DMS53 treated with DMSO at 0.1 percent for 48 hours (cell line): ENCODE results near the gene GUK1.
"Not testable (repeated sequence)": the region's sequence is repeated elsewhere in the genome, so short reads cannot be mapped to it uniquely, and the experiment has no call there.

Source experiments
- DNase-seq: peaks from one replicate; lab custom pipeline; 2025; ENCODE audit not compliant: unreplicated experiment; lab: John Stamatoyannopoulos, UW

The GUK1 gene

DNA sequence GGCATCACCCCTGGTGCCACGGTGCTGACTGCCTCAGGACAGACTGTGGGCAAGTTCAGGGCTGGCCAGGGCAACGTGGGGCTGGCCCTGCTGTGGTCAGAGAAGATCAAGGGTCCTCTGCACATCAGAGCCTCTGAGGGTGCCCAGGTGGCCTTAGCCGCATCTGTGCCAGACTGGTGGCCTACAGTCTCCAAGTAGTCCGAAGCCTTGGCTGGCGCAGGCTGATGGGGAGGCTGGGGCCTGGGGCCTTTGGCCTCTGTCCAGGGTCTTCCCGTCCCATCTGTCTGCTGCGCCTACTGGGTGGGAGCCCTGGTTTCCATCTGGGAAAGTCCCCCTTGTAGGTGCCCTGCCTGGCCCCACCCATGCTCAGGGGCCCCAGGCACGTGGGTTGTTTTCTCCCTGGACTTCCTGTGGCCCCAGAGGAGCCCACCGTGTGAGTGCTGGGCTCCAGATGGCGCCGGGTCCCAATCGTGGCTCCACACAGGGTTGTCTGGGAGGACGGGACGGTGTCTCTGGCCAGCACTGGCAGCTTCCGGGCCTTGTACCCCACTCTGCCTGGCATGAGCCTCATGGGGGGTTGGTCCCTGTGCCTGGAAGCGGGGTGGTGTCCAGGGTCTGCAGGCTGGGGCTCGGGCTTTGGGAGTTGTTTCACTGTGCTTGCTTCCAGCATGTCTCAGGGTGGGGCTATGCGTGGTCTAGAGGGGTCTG is 35.4 kb downstream of the GUK1 start:
- no peak for DNase-seq

DNA sequence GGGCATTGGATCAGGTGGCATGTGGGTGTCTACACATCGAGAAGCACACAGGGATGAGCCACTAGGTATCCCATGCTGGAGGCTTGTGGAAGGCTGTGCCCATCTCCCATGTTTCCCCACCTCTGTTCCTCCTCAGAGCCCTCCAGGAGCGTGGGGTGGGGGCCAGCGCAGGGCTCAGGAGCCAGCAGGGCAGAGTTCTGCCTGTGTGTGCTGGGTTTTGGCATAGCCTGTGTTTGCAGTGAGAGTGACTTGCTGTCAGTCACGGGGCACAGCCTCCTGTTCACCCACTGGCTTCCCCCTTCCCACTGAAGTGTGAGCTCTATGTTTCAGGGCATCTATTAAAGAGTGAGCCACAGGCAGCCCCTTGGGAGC is 35.9 kb downstream of the GUK1 start:
- no peak for DNase-seq

DNA sequence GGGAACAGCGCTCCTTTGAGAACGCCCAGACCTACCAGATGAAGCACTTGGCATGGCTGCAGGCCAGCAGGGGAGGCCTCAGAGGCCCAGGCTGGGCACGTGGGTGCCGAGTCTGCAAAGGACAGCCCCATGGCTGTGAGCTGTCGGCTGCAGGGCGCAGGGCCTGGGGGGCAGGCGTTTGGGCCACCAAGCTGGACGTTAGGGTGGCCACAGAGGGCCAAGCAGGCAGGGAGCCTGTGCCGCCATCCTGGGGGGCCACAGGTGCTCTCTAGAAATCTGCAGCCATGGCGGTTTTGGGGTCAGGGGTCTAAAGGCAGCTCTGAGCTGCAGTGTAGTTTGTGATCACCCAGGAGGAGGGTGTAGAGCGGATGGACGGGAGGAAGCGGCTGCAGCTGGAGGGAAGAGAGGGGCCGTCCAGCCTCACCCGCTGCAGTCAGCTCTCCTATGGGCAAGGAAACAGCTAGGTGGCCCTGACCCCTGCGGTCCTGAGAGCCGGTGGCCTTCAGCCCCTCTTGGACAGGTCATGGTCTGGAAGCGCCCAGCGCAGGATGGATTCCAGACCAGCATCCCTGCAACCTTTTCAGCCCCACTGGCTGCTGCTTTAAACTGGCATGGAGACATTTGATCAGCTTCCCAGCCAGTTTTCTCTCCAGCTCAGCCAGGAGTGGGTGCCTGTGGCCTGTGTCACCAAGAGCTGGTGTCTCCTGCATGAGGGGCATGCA is 36.5 kb downstream of the GUK1 start:
- DNase-seq, result no peak

DNA sequence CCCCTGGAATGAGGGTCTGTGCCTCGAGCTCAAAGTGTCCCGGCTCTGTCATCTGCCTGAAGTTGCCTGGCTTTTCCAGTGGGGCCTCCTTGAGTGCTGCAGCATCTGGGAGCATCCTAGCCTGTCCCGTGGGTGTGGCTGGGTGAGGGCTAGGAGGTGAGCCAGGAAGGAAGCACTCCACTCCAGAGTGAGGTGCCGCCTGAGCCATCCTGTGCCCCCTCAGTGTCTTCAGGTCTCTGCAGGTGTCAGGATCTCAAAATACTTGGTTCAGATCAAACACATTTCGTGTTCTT is 37.0 kb downstream of the GUK1 start:
- no peak for DNase-seq

DNA sequence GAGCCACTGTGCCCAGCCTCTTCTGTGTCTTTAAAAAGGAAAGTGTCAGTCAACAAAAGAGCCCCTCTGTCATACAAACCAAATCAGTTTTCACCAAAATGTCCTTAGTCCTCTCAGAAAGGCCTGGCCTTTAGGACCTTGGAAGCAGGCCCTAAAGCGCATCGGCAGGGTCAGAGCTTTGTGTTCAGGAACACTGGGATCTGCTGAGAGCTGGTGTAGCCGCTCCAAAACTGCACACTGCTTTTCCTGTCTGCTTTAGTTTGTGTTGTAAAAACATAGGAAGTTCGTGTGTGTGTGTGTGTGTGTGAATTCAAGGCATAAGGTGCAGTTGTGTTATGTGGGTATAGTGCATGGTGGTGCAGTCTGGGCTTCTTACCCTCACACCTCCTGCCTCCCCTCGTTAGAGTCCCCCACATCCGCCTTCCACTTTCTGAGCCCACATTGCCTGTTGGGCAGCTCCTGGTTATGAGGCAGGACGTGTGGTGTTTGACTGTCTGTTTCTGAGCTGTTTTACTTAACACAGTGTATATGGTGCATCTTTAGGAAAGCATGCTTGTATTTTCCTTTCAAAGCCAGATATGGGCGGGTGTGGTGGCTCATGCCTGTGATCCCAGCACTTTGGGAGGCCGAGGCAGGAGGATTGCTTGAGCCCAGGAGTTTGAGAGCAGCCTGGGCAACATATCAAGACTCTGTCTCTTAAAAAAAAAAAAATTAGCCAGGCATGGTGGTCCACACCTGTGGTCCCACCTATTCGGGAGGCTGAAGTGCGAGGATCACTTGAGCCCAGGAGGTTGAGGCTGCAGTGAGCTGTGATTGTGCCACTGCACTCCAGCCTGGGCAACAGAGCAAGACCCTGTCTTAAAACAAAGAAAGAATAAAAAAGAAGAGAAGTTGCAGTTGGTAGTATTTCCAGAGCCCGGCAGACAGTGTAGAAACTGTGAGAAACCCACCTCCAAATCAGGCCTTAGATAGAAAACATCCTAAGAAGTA is 37.9 kb downstream of the GUK1 start:
- DNase-seq, result no peak

DNA sequence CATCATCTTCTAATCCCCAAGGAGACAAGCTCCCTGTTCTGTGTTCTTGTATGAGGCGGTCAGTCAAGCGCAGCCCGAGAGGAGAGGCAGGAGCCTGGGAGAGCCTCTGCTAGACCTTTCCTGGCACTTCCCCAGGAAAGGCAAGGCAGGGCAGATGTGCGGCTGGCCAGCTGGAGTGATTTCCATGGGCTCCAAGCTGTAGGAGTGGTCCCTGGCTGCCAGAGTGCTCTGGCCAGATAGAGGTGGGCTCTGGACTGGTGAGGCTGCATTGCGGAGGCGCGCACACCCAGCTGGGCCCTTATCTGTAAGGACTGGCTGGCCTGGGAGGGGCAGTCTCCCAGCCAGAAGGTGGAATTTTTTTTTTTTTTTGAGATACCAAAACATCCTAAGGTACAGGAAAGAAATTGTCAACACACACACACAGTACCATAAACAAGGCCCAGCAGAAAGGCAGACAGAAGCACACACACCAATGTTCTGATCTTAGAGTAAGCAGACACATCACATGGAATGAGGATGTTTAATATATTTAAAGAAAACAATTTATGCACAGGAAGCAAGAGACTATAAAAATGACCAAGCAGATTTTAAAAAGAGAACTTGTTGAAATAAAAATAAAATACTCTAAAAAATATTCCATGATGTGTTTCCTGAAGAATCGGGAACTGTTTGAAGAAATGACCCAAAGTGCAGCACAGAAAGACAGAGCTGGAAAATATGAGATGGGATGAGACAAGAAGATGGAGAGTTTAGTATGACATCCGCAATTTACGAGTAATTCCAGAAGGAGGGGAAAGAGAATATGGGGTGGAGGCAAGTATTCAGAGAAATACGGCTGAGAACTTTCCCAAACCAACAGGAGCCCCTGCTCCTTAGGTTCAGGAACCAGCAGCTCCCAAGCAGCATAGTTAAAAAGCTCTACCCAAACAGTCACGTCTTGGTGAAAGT is 38.9 kb downstream of the GUK1 start:
- no peak for DNase-seq

DNA sequence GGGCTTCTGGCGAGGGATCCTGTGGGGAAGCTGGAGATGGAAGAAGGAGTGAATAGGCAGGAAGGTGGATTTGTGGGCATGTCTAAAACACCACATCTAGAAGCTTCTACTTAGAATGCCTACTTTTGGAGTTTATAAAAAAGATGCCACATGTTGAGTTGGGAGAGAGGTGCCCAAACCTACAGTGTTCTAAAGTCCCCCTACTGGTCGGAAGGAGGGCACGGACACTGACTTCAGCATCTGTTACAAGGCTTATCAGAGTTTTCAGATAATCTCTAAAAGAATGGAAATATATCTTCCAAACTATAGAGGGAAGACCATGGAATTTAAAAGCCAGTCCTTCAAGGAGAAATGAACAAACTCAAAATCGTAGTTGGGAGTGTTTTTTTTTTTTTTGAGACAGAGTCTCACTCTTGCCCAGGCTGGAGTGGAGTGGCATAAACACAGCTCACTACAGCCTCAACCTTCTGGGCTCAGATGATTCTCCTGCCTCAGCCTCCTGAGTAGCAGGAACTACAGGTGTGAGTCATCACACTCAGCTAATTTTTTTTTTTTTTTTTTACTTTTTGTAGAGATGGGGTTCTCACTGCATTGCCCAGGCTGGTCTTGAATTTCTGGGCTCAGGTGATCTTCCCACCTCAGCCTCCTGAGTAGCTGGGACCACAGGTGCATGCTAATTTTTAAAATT is 40.3 kb downstream of the GUK1 start:
- no peak for DNase-seq

DNA sequence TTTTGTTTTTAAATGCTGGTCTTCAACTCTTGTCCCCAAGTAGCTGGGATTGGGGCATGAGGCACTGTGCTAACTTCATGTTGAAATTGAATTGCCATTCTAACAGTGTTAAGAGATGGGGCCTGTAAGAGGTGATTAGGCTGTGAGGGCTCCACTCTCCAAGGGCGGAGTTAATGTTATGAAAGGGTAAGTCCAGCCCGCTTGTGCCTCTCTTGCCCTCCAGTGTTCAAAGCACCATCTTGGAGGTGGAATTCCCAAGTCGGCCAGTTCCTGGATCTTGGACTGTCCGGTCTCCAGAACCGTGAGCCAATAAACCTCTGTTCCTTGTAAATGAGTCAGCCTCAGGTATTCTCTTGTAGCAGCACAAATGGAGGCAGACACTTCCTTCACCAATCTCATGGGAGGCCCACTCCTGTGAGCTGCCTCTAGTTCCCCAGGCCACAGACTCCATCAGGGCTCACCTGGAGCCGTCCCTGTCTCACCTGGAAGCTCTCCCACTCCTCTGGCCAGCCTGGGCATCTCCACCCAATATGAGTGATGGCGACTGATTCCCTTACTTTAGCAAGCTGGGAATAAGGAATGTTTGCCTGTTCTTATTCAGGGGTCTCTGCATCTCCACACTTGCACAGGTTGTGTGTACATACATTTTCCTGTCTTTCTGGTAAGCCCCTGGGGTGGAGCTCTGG is 41.0 kb downstream of the GUK1 start:
- DNase-seq, result no peak

DNA sequence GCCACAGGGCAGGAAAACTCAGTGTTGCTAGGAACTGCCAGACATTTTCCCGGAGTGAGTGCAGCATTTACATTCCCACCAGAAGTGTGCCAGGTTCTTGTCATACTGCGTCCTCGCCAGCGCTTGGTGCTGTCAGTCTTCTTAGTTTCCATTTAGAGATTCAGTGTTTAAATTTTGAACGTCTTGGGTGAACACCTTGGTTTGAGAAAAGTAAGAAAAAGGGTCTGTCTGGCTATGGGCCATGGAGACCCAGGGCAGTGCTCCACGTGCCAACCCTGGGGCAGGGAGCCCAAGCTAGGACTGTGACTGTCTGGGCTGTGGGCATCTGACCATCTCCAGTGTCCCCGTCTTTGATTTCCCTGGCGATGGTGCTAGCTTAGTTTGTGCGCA is 41.6 kb downstream of the GUK1 start:
- no peak for DNase-seq

DNA sequence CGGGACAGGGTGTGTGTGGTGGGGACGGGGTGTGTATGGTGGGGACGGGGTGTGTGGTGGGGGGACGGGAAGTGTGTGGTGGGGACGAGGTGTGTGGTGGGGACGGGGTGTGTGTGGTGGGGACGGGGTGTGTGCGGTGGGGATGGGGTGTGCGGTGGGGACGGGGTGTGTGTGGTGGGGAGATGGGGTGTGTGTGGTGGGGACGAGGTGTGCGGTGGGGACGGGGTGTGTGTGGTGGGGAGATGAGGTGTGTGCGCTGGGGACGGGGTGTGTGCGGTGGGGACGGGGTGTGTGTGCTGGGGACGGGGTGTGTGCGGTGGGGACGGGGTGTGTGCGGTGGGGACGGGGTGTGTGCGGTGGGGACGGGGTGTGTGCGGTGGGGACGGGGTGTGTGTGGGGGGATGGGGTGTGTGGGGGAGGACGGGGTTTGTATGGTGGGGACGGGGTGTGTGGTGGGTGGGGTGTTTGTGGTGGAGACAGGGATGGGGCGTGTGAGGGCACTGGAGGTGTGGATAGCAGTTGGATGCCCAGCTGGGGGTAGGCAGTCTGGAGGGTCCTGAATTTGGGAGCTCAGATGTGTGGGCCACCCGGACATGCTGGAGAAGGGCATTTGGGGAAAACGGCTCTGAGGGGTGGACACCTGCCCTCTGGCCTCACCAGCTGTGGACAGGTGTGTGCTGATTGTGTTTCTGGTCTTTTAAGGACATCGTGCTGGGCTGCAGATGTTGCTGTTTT is 42.4 kb downstream of the GUK1 start:
- DNase-seq, result no peak

DNA sequence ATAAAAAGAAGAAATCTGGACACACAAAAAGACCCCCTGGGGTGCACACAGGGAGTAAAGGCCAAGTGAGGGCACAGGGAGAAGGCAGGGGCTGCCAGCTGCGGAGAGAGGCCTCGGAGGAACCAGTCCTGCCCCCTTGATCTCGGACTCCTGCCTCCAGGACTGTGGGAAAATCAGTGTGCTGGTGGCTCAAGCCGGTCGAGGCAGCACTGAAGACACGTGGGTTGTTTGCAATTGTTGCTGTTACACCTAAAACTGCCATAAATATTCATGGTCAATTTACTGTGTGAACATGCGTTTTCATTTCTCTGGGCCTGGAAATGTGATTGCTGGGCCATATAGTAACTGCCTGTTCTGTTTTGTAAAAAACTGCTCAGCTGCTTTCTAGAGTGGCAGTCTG is 44.1 kb downstream of the GUK1 start:
- DNase-seq, result no peak

DNA sequence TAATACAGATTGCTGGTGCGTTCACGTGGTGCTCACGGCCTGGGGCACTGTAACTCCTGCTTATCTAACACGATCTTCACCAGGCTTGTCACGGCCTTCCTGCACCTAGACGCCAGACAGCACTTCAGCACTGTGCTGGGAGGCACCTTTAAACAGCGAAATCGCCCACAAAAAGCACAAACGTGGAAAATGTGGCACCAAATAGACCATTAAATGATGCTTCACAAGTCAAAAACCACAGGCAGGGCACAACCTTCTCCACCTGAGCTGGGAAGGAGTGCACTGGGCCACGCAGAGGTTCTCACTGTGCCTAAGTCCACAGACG is 45.5 kb downstream of the GUK1 start:
- DNase-seq, result no peak

DNA sequence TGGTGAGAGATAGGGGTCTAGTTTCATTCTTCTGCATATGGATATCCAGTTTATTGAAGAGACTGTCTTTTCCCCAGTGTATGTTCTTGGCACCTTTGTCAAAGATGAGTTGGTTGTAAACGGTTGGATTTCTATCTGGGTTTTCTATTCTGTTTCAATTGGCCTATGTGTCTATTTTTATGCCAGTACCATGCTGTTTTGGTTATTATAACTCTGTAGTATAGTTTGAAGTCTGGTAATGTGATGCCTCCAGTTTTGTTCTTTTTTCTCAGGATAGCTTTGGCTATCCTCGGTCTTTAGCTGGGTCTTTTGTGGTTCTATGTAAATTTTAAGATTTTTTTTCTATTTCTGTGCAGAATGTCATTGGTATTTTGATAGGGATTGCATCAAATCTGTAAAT is 48.2 kb downstream of the GUK1 start:
- not testable (repeated sequence) for DNase-seq

DNA sequence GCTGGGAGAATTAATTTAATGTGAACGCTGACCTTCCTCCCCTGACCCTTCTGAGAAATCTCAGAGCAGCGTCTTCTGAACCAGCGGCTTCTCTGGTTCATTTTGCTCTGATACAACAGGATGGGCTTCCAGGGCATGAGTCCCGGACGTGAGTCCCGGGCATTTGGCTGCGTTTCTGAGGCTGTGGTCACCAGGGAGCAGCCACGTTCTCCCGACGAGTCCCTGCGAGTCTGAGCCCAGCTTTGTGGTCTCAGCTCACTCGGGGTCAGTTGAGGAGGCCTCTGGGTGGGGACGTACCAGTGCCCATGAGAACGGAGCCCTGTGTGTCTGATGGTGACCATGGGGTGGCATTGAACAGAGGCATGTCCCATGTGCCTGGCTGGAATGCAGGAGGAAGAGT is 50.1 kb downstream of the GUK1 start:
- no peak for DNase-seq

DNA sequence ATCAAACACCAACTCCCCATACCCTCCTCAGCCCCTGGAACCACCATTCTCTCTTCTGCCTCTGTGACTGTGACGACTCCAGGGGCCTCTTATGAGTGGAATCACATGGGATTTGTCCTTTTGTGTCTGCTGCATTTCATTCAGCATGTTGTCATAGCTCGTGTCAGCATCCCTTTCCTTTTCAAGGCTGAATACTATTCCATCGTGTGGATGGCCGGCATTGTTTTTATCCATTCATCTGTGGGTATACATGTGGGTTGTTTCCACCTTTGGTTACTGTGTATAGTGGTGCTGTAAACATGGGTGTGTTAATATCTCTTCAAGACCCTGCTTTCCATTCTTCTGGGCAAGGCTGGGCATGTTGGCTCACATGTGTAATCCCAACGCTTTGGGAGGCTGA is 50.7 kb downstream of the GUK1 start:
- DNase-seq, result no peak

DNA sequence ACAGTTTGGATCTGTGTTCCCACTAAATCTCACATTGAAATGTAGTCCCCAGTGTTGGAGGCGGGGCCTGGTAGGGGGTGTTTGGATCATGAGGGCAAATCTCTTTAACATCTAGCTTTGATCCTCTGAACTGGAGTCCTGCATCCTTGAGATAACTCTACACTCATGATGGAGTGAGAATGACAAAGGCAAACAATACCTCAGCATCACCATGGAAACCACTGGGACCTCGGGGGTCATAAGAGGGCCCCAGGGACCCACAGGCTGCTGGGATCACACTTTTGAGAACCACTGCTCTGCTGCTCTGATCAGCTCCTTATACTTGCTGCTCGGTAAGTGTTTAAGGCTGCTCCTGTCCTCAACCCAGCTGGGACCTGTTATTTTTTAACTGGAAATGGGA is 54.4 kb downstream of the GUK1 start:
- DNase-seq, result no peak

DNA sequence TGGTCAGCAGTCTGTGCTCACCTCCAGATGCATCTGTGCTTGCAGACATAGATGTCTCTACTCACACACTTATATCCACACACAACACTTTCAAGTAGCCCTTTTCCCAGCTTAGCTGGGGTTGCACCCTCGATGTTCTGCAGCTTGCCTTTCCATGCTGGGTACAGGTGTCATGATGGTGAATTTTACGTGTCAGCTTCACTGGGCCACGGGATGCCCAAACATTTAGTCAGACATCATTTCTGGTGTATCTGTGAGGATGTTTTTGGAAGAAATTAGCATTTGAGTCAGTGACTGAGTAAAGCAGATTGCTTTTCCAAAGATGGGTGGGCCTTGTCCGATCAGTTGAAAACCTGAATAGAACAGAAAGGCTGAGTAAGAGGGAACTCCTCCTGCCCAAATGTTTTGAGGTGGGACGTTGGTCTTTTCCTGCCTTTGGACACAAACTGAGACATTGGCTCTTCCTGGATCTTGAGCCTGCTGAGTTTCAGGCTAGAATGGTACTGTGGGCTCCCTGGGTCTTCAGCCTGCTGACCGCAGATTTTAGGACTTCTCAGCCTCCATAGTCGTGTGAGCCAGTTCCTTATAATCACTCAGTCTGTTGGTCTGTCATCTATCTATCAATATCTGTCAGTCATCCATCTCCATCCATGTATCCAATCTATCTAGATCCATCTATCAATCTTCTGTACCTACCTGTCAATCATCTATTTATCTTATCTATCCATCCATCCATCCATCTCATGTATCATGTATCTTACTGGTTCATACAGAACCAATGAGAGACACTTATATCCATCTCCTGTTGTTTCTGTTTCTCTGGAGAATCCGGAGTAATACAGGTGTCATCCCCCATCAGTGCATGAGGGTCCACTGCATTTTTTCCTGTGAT is 55.1 kb downstream of the GUK1 start:
- DNase-seq, result no peak

DNA sequence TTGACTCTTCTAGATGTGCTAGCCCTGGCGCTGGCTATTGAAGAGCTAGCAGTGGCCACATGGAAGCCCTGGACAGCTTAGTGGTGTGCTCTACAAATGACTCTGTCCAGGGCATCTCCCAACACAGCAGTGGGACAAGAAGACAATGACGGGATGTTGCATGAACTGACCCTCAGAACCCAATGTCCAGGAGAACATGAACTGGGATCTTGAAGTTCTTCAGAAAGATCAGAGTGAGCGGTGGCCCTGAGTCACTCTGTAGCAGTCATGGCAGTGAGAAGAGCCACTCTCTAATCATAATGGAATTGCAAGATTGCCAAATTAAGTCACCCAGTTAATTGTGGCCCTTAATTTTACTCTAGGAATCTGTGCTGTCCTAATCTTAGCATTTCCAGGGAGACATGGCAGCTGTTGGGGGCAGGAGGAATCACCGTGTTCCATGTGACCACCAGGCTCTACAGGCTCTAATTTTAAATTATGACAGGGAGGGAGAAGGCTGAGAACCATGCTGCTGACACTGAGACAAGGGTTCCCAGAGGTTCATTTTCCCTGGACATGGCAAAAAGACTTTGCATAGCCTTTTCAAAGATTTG is 57.6 kb downstream of the GUK1 start:
- DNase-seq, result no peak
